HepG2 (cell line): Measurements from ENCODE around the gene HSP90AB1. TPM values are rescaled to one million over a fixed set of nuclear protein-coding genes. Genes with fewer than 3 reads are reported as not detected.

Experiments
- CHD2 ChIP-seq: IDR thresholded peaks from 2 replicates; pipeline ENCODE4 v1.6.1; 2011; ENCODE audit warnings: low read depth, low read length, improper control_type of control experiment
- GTF2F1 ChIP-seq: fragments of 150-350 bp; IDR thresholded peaks from 2 replicates; pipeline ENCODE4 v1.6.1; 2014; ENCODE audit warnings: low read length
- HNRNPL ChIP-seq: fragments of 200-400 bp; formaldehyde crosslinking; IDR thresholded peaks from 2 replicates; pipeline ENCODE4 v1.6.1; 2017; ENCODE audit warnings: mild to moderate bottlenecking, low read depth, low read length
- IKZF4 ChIP-seq: sonication (generic); formaldehyde crosslinking; IDR thresholded peaks from 2 replicates; pipeline ENCODE4 v1.5.1; 2020; ENCODE audit warnings: borderline replicate concordance, mild to moderate bottlenecking, low read depth, missing genetic modification reagents; ENCODE audit errors: not compliant biosample characterization
- IRX3 ChIP-seq: sonication (generic); formaldehyde crosslinking; IDR thresholded peaks from 2 replicates; pipeline ENCODE4 v1.8.1; 2023; ENCODE audit warnings: mild to moderate bottlenecking, low read depth, missing genetic modification reagents, borderline replicate concordance
- LCORL ChIP-seq, 2 experiments: fragments of 450-650 bp in 1 of 2; sonication (generic) in 1 of 2; formaldehyde crosslinking in 1 of 2; IDR thresholded peaks; 2 replicates each; pipeline versions ENCODE4 v1.5.0 to v1.6.1; 2017 to 2020; ENCODE audit warnings: antibody characterized with exemption in 1 of 2, missing genetic modification reagents in 1 of 2
- NFKB2 ChIP-seq: sonication (generic); formaldehyde crosslinking; IDR thresholded peaks from 2 replicates; pipeline ENCODE4 v1.4.0; 2020; ENCODE audit warnings: missing genetic modification reagents, borderline replicate concordance
- PAWR ChIP-seq: sonication (generic); formaldehyde crosslinking; IDR thresholded peaks from 2 replicates; pipeline ENCODE4 v1.4.0; 2020; ENCODE audit warnings: missing genetic modification reagents, mild to moderate bottlenecking, borderline replicate concordance
- POGZ ChIP-seq: sonication (generic); formaldehyde crosslinking; IDR thresholded peaks from 2 replicates; pipeline ENCODE4 v1.4.0; 2020; ENCODE audit warnings: mild to moderate bottlenecking, missing genetic modification reagents
- RFXAP ChIP-seq: sonication (generic); formaldehyde crosslinking; IDR thresholded peaks from 2 replicates; pipeline ENCODE4 v1.4.0; 2020; ENCODE audit warnings: missing genetic modification reagents, borderline replicate concordance
- SETDB1 ChIP-seq: sonication (generic); formaldehyde crosslinking; IDR thresholded peaks from 2 replicates; pipeline ENCODE4 v1.5.1; 2020; ENCODE audit warnings: missing genetic modification reagents, mild to moderate bottlenecking, borderline replicate concordance
- SIN3B ChIP-seq: fragments of 150-350 bp; IDR thresholded peaks from 2 replicates; pipeline ENCODE4 v1.6.1; 2014; ENCODE audit warnings: low read length
- SRSF4 ChIP-seq: fragments of 200-400 bp; formaldehyde crosslinking; IDR thresholded peaks from one replicate; pipeline ENCODE4 v1.6.1; 2018; ENCODE audit warnings: mild to moderate bottlenecking, low read depth, low read length, moderate library complexity; ENCODE audit not compliant: poor library complexity, severe bottlenecking
- TOE1 ChIP-seq: sonication (generic); formaldehyde crosslinking; IDR thresholded peaks from 2 replicates; pipeline ENCODE4 v1.4.0; 2020; ENCODE audit warnings: mild to moderate bottlenecking, missing genetic modification reagents
- TP53 ChIP-seq: sonication (generic); formaldehyde crosslinking; conservative IDR thresholded peaks from 2 replicates; pipeline ENCODE4 v1.4.0; 2020; ENCODE audit warnings: missing genetic modification reagents
- ZBTB7A ChIP-seq: sonication (generic); formaldehyde crosslinking; IDR thresholded peaks from 2 replicates; pipeline ENCODE4 v1.8.0; 2022; ENCODE audit warnings: mild to moderate bottlenecking, missing genetic modification reagents
- ZBTB7B ChIP-seq: sonication (generic); formaldehyde crosslinking; IDR thresholded peaks from 2 replicates; pipeline ENCODE4 v1.4.0; 2020; ENCODE audit warnings: missing genetic modification reagents
- ZFP36L1 ChIP-seq: sonication (generic); formaldehyde crosslinking; IDR thresholded peaks from 2 replicates; pipeline ENCODE4 v1.8.0; 2022; ENCODE audit warnings: mild to moderate bottlenecking, missing genetic modification reagents, moderate library complexity
- ZNF256 ChIP-seq: sonication (generic); formaldehyde crosslinking; conservative IDR thresholded peaks from 2 replicates; pipeline ENCODE4 v1.4.0; 2020; ENCODE audit warnings: missing genetic modification reagents
- ZNF33B ChIP-seq: sonication (generic); formaldehyde crosslinking; IDR thresholded peaks from 2 replicates; pipeline ENCODE4 v1.5.1; 2020; ENCODE audit warnings: mild to moderate bottlenecking, missing genetic modification reagents
- ZNF451 ChIP-seq: sonication (generic); formaldehyde crosslinking; IDR thresholded peaks from 2 replicates; pipeline ENCODE4 v1.5.0; 2020; ENCODE audit warnings: mild to moderate bottlenecking, missing genetic modification reagents
- ZNF570 ChIP-seq: sonication (generic); formaldehyde crosslinking; IDR thresholded peaks from 2 replicates; pipeline ENCODE4 v1.4.0; 2020; ENCODE audit warnings: mild to moderate bottlenecking, missing genetic modification reagents, borderline replicate concordance
- ZNF629 ChIP-seq: sonication (generic); formaldehyde crosslinking; conservative IDR thresholded peaks from 2 replicates; pipeline ENCODE4 v1.5.0; 2020; ENCODE audit warnings: missing genetic modification reagents
- ZSCAN31 ChIP-seq: sonication (generic); formaldehyde crosslinking; IDR thresholded peaks from 2 replicates; pipeline ENCODE4 v1.5.0; 2020; ENCODE audit warnings: low read depth, mild to moderate bottlenecking, missing genetic modification reagents
- polyA plus RNA-seq, 8 experiments: library from polyadenylated mRNA; depleted of rRNA in 3 of 8; stranded (reverse) in 7 of 8; unstranded in 1 of 8; fragments of >200 nt; fragmentation: Illumina TruSeq in 4 of 8; extraction: Trizol in 4 of 8; gene quantifications; 2 replicates each; pipeline versions ENCODE4 v1.2.1 to v1.2.3, GENCODE V29; 2011 to 2016; ENCODE audit warnings: low read depth in 4 of 8, missing spikeins in 1 of 8, mixed read lengths in 1 of 8; ENCODE audit not compliant: insufficient read depth in 1 of 8
- total RNA-seq, 5 experiments: library from RNA; depleted of rRNA; stranded (reverse); fragments of >200 nt; fragmentation: Illumina TruSeq; extraction: Trizol; gene quantifications; 2 replicates each; pipeline ENCODE4 v1.2.3, GENCODE V29; 2016; ENCODE audit warnings: low read depth in 1 of 5
- TF ChIP-seq, protein P1 (sequence below), 2 experiments: IDR thresholded peaks; 2 replicates each; pipeline ENCODE4 v1.6.1; 2011 to 2012; ENCODE audit warnings: low read length in 2 of 2, borderline replicate concordance in 1 of 2, low read depth in 1 of 2, mild to moderate bottlenecking in 1 of 2, moderate library complexity in 1 of 2
- TF ChIP-seq, protein P2 (sequence below): sonication (generic); formaldehyde crosslinking; IDR thresholded peaks from 2 replicates; pipeline ENCODE4 v1.4.0; 2020; ENCODE audit warnings: missing genetic modification reagents

The HSP90AB1 gene
- total and polyA plus RNA-seq, 2 of the 13 experiments (the other 11 are each of a cell fraction or from before 2014, with no cell fraction given) = 1,325 to 1,472 TPM

DNA sequence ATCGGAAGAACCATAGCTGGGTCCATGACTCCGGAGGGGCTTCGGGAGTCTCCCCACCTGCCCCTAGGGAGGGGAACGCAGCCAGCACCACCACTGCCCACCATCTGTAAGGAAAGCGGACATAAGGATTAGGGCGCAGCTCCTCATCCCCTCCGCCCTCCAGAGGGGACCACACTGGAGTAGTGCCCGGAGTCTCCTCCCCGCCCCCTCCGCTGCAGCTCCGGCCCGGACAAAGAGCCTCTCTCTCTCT, 9.8 kb downstream of the HSP90AB1 start (continued):
- TF ChIP-seq PAWR (CRISPR knock-in tag) = no peak
- no peak for TF ChIP-seq SETDB1 (CRISPR knock-in tag)
- TF ChIP-seq SIN3B = no peak; the same call in 1 of the 2 replicates
- TF ChIP-seq HNRNPL = no peak
- no peak for TF ChIP-seq TOE1 (CRISPR knock-in tag)
- peak; percentile 79; the same call in 1 of the 2 replicates for TF ChIP-seq RFXAP (CRISPR knock-in tag)
- 0 out of 2 replicates have a peak, but pooled peaks have one; percentile 22 for TF ChIP-seq ZNF629 (CRISPR knock-in tag)
- TF ChIP-seq NFKB2 (CRISPR knock-in tag) = 0 out of 2 replicates have a peak, but pooled peaks have one; percentile 87
- no peak for TF ChIP-seq ZSCAN31
- no peak for TF ChIP-seq CHD2
- TF ChIP-seq ZNF570 = no peak
- TF ChIP-seq ZBTB7B (CRISPR knock-in tag) = no peak
- no peak for TF ChIP-seq ZBTB7A (CRISPR knock-in tag)
- TF ChIP-seq POGZ (CRISPR knock-in tag) = no peak
- no peak for TF ChIP-seq TP53
- TF ChIP-seq IKZF4 (CRISPR knock-in tag) = peak; percentile 26
- no peak for TF ChIP-seq SRSF4
- no peak for TF ChIP-seq LCORL (IDR thresholded peaks at IDR 0.05)
- peak; percentile 80 for TF ChIP-seq LCORL (CRISPR knock-in tag; IDR thresholded peaks at IDR 0.05)
- TF ChIP-seq, protein P1, sequence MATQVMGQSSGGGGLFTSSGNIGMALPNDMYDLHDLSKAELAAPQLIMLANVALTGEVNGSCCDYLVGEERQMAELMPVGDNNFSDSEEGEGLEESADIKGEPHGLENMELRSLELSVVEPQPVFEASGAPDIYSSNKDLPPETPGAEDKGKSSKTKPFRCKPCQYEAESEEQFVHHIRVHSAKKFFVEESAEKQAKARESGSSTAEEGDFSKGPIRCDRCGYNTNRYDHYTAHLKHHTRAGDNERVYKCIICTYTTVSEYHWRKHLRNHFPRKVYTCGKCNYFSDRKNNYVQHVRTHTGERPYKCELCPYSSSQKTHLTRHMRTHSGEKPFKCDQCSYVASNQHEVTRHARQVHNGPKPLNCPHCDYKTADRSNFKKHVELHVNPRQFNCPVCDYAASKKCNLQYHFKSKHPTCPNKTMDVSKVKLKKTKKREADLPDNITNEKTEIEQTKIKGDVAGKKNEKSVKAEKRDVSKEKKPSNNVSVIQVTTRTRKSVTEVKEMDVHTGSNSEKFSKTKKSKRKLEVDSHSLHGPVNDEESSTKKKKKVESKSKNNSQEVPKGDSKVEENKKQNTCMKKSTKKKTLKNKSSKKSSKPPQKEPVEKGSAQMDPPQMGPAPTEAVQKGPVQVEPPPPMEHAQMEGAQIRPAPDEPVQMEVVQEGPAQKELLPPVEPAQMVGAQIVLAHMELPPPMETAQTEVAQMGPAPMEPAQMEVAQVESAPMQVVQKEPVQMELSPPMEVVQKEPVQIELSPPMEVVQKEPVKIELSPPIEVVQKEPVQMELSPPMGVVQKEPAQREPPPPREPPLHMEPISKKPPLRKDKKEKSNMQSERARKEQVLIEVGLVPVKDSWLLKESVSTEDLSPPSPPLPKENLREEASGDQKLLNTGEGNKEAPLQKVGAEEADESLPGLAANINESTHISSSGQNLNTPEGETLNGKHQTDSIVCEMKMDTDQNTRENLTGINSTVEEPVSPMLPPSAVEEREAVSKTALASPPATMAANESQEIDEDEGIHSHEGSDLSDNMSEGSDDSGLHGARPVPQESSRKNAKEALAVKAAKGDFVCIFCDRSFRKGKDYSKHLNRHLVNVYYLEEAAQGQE (IDR thresholded peaks at IDR 0.05; ENCODE audit: borderline replicate concordance in 1 of 2, low read depth in 1 of 2, low read length in 2 of 2) = no peak
- TF ChIP-seq ZNF451 = no peak
- no peak for TF ChIP-seq IRX3 (CRISPR knock-in tag)
- 0 out of 2 replicates have a peak, but pooled peaks have one; percentile 78 for TF ChIP-seq ZNF33B
- TF ChIP-seq, protein P2, sequence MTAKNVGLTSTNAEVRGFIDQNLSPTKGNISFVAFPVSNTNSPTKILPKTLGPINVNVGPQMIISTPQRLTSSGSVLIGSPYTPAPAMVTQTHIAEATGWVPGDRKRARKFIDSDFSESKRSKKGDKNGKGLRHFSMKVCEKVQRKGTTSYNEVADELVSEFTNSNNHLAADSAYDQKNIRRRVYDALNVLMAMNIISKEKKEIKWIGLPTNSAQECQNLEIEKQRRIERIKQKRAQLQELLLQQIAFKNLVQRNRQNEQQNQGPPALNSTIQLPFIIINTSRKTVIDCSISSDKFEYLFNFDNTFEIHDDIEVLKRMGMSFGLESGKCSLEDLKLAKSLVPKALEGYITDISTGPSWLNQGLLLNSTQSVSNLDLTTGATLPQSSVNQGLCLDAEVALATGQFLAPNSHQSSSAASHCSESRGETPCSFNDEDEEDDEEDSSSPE (CRISPR knock-in tag) = no peak
- TF ChIP-seq ZNF256 = 0 out of 2 replicates have a peak, but pooled peaks have one; percentile 42
- TF ChIP-seq ZFP36L1 (CRISPR knock-in tag) = no peak
- TF ChIP-seq GTF2F1 = no peak
